ENCODE results near the gene INSRR.

INSRR gene

DNA sequence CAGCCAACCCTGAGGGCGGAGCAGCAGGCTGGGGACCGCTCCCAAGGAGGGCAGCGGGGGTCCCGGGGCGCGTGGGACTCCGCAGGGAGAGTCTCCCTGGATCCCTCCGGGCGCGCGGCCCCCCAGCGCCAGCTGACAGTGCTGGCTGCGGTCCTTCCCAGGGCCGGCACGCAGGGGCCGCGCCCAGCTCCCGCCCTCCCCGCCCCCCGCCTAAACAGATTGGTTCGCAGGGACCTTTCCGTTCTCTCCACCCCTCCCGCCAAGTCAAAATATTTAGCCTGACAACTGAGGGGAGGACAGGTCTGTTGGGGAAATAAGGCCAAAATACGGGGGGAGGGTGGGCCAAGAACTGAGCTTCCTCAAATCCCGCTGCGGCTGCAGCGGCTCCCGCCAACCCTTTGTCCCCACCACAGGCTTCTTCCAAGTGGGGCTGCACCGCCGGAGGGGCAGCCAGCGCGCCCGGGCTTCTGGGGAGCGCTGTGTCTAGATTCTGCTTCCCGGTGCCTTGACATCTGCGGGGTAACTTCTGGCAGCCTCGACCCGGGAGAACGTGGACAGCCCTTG lies at the start of gene INSRR:
Gene INSRR (minus strand): TSS at position 159 of the 564 bp plus-strand sequence. CDS start 496 bp downstream, outside the sequence.
- no peak for DNase-seq

GRCh38 chr1:156908541-156908940 lies 49.6 kb upstream of the INSRR start:
- DNase-seq = no peak

GRCh38 chr1:156906206-156906906 lies 47.4 kb upstream of the INSRR start:
- DNase-seq = no peak

DNA sequence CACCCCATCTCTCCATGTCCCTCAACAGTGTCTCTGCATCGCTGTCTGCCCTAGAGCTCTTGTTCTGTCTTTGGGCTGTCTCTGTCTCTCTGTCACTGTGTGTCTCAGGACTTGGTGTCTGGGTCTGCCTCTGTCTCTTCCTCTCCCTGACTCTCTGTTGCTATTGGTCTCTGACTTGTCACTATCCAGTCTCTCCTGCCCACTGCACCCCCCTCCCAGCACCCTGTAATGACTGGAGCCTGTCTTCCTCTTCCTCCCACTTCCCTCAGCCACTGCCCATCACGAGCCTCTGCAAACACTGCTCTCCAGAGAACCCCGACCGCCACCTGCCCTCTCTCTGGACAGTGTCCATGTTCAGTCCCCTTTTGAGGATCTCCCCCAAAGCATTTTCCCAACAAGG lies 46.7 kb upstream of the INSRR start:
- DNase-seq = no peak

- DNase-seq = no peak
Observed at GRCh38 chr1:156905176-156905575, 46.3 kb upstream of the INSRR start.

DNA sequence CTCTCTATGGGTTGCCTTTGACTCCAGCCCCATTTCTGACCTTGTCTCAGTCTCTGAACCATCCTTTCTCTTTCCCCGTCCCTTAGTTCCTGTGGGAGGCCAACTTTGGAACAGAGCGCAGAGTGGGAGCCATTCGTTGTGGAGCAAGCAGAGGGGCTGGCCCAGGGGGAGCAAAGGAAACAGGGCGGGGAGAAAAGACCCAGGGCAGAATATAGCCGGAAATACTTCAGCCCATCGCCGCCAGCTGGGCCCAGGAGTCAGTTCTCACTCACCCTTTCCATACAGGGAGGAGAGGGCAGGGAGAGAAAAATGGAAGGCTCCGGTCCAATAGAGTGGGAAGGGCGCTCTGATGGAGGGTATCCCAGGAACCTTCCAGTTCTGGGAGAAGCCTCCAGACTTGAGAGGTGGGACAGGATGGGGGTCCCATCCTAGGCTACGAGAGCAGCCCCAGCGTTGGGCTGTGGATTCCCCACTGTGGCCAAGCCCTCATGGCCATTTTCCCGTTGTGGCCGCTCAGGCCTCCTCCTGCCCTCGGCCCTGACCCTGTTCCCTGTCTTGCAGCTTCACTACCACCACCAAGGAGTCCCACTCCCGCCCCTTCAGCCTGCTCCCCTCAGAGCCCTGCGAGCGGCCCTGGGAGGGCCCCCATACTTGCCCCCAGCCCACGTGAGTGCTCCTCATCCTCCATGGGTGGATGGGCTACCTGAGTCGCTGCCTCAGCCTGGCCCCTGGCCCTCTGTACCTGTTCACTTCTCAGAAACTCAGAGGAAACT lies 45.5 kb upstream of the INSRR start:
- no peak for DNase-seq

DNA sequence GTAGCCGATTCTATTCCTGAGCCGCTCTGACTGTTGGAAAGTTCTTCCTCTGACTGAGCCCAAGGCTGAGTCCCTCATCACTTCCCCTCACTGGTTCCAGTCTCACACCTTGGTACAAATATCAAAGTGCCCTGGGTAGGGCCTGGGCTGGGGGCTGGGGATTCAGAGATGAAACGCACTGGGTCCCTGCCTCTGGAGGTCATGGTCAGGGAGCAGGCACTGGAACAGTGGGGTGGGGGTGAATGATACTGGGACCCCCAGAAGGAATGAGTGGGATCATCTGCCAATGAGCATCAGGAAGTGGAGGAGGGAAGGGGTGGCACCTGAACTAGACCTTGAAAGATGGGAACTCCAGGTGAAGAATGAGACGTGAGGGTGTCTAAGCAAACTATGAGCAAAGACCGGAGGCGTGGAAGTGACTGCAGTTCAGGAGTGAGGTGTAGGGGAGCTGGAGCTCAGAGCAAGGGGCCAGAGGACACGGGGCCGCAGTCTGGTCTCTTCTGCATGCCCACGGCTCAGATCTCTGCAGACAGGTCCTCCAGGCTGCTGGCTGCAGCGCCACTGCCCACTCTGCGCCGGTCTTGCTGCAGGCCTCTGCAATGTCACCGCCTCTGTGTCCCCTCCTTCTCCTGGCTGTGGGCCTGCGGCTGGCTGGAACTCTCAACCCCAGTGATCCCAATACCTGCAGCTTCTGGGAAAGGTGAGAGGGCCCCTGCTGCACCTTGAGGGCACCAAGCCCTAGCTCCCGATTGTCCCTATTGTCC lies 44.6 kb upstream of the INSRR start:
- no peak for DNase-seq

DNA sequence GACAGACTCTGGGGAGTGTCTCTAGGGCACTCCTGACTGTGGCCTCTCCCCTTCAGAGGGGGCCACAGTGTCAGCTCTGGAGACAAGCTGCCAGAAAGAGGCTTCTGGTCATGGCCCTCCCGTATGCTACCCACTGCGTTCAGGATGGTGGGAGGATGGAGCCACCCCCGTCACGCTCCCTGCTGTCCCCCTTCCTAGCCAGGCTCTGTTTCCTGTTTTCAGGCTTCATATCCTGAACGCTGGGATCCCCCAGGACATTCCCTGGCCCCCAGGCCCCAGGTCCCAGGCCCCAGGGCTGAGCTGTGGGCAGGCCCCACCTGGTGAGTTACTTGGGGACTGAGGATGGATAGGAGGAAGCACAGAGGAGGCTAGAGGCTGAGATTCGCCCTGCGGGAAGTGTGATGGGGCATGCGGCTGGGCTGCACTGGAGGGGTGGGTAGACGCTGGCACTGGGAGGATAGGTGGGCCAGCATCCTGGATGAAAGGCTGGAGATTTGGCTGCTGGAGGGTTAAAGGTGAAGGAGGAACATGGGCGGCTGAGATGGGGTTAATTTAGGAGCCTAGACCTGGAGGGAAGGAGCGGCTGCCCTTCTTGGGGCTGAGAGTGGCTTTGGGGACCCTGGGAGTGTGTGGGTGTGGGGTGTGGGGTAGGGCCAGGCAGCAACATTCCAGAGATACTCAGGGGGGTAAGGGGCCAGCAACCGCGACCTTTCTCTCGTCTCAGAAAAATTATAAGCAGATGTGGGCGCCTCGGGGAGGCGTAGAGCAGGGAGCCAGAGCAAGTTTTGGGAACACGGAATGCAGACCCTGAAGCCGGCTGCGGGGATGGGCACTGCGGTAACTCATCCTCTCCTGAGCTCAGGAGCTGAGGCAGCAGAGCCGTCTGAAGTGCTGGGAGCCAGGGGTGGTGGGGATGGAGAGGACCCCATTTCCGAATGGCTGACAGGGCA lies 43.3 kb upstream of the INSRR start:
- DNase-seq = no peak

DNA sequence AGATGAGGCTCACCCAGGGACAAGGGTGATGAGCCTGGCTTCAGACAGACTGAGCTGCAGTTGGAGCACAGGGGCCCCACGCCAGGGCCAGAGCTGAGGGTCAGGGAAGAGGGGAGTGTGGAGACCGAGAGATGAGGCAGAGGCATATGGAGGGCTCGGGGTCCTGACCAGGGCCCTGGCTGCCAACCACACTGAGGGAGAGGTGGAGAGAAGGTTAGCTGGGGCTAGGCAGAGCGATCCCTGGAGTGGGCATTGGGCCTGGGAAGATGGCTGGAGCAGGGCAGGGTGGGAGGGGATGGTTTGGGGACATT lies 42.6 kb upstream of the INSRR start:
- DNase-seq = no peak

- no peak for DNase-seq
Observed at GRCh38 chr1:156900896-156901589, 42.1 kb upstream of the INSRR start.

- peak; percentile 30 for DNase-seq
Observed at GRCh38 chr1:156899956-156900718, 41.2 kb upstream of the INSRR start.

DNA sequence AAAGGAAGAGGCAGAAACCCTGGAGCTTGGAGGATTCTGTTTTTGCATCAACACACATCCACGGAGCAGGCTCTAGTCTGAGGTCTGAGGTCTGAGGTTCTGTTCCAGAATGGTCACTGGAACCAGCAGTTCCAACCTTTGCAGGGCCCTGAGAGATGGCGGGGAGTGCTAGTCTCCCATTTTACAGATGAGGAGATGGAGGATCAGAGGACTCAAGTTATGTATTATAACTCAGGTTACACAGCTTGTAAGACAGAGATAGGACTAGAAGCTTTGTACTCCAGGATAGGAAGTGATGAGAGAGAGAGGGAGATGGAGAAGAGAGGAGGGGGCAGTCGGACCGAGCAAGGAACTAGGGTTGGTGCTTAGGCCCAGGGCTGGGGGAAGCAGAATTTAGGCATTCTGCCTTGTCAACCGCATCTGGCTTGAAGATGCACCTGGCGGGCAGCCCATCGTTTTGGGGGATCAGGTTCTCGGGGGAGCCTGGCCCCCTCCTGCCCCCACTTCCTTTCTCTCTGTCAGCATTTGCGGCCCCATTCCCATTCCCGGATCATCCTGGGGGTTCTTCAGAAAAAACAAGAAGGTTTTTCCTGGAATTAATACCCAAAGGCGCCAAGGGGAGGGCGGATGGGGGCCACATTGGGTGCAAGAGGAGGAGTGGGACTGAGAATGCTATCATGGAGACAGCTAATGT lies 40.2 kb upstream of the INSRR start:
- no peak for DNase-seq

- no peak for DNase-seq
Observed at GRCh38 chr1:156898161-156898566, 39.2 kb upstream of the INSRR start.

DNA sequence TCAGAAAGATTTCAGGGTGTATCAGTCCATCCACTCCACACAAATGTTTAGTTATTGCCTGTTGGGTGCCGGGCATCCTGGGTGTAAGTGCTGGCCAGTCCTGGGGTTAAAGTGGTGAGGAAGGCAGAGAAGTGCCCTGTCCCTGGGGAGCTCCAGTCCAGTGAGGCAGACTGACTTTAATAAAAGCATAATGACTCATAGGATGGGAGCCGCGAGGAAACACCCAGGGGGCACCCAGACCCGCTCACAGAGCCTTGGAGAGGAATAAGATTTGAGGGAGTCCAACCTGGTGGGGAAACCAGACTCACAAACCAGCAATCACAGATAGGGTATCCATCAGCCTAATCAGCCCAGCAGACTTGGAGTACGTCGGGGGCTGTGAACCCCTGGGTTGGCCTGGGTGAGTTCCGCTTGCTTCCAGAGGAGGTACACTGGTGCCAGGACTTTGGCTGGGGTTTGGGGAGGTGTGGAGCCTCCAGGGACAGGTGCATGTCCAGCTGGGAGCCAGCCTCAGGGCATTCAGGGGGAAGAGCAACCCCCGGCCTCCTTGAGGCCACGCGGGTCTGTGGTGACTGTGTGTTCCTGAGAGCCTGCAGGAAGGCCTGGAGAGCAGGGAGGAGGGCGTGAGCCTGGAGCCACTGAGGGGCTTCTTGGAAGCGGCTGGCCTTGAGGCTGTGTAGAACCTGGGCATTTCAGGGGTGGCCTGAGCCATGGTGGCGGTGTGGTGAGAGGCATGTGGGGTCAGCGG lies 38.3 kb upstream of the INSRR start:
- DNase-seq = no peak

GRCh38 chr1:156896490-156897033 lies 37.6 kb upstream of the INSRR start:
- no peak for DNase-seq

DNA sequence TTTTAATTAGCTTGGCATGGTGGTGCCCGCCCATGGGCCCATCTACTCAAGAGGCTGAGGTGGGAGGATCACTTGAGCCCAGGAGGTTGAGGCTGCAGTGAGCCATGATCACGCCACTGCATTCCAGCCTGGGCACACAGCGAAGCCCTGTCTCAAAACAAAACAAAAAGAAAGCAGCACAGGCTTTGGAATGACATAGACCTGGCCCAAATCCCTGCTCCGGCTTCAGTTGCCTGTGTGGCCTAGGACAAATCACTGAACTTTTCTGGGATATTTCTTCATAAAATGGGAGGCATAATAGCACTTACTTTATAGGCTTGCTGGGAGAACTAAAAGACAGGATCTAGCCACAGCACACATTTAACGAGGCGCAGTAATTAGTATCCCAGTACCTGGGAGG lies 37.0 kb upstream of the INSRR start:
- DNase-seq = no peak

DNA sequence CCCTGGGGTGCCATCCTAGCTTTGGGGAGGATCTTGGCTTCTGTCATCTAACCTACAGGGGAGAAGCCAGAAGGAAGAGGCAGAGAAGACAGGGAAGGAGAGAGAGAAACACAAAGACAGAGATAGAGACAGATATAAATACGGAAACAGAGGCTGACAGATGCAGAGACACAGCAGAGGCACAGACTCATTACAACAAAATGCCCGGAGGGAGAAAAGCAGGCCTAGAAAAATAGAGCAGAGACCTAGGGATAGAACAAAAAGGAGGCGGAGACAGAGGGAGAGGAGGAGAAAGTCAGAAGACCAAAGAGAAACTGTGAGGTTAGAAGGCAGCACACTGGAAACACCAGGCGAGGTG lies 36.5 kb upstream of the INSRR start:
- DNase-seq = no peak

DNA sequence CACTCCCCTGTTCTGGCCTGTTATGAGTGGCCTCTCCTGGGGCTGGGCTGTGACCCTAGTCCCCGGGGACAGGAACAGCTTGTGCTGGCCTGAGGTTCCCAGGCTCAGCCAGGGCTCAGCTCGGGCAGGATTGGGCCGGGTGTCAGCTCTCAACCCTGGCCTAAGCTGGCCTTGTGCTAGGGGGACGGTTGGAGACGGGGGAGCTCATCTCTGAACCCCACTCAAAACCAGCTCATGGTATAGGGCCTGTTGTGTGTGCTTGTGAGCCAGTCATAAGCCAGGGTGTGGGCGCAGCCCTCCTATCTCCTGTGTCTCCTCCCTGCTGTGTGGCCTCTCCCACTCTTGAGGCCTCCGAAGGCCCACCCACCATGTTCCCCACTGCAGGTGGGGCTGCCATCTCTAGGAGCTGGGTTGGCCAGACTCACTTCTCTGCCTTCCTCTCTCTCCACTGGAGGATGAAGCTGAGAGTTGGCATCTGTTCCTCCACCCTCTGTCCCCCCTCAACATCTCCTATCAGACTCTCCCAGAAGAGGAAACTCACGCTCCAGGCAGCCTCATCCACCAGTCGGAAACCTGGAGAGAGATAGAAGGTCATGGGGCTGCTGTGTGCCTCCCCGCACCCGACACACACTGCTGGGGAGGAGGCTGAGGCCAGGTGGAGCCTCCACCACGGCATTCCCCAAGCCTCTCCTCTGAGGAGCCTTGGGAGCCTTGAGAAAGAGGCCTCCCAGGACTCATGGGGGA lies 36.0 kb upstream of the INSRR start:
- no peak for DNase-seq

DNA sequence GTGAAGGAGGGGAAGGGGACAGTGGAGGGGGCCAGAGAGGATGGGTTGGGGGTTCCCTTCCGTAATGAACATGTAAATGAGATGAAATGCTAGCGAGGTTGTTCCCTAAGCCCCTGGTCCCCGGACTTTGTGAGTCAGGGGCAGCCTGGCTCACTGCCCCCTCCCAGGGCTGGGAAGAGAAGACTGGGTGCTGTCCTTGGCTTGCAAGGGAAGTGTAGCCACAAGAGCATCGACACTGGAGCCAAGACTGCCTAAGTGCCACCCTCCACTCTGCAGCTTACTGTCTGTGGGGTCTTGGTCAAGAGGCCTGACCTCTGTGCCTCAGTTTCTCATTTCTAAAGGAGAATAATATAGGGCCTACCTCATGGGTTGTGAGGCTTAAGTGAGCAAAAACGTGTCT lies 35.1 kb upstream of the INSRR start:
- DNase-seq = no peak

All from NCI-H1048 (cell line).